ENCODE measurements around the gene CYBA. TPM values are rescaled to one million over a fixed set of nuclear protein-coding genes. Genes with fewer than 3 reads are reported as not detected.
A peak's percentile ranks its signal among the peaks of the same experiment; 100 is the strongest.

CYBA gene
- total and polyA plus RNA-seq, 9 of the 15 experiments (the other 6 are each of a cell fraction or from before 2014, with no cell fraction given) = 0.34 to 683 (median 93.0) TPM

DNA sequence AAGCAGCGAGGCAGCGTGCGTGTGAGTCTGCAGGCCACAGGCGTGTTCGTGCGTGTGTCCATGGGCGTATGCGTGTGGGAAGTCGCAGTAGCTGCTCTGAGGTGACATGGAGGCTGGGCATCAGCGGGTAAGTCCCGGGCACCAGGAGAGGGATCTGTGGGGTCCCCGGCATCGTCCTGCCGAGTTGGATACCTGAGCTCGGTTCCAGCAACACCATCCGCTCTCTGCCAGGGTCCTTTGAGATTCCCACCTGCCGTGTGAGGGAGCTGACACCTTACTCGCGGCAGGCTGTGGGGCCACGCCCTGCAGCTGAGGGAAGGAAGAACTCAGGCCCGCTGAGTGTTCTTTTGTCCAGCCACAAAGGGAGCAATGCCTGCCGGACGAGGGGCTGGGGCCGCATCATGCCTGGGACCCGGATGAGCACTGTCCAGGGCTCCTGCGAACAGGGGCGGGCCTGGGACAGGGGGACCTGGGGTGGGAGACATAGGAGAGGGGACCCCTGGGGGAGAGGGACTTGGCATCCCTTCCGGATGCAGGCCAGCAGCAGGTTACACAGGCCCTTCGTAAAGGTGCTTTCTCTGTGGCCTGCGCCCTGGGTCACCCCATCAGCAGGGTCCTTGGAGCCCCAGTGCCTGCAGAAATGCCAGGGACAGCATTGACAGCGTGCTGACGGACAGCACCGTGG is 40.4 kb upstream of the CYBA start:
- BruUV-seq (replicated peaks) = no TSS peak
- ATAC-seq = no peak
- intact Hi-C loops (cut with micrococcal nuclease) (no loop called here), in situ Hi-C loops (cut with MboI) (no loop called here)
- WGBS (ENCODE audit: insufficient coverage, low coverage, missing lambda C conversion rate) = 87% methylated on average over 29 of the region's 33 CpGs
- Histone ChIP-seq H3K36me3 (ENCODE audit: control insufficient read depth, insufficient read depth, low read length) (peaks cover 4% of the 10 kb centered on the region; the same call in 1 of the 3 replicates), H3K79me2 (ENCODE audit: control insufficient read depth, insufficient read depth, low read length) (no peaks in the 10 kb centered on the region; the same call in 2 of the 3 replicates), H2AFZ (ENCODE audit: low read depth, low read length) (no peak overlapping the region), H3K9me3 (replicated peaks; ENCODE audit: control insufficient read depth, insufficient read depth, low read depth, low read length) (no peaks in the 10 kb centered on the region), H3K27ac (ENCODE audit: extremely low read depth, low read depth, low read length) (no peak overlapping the region), H4K20me1 (replicated peaks; ENCODE audit: control insufficient read depth, insufficient read depth, low read length) (no peaks in the 10 kb centered on the region; the same call in 1 of the 2 replicates), H3K4me3 (no peak overlapping the region), H3K4me1 (replicated peaks in 1 of 2; ENCODE audit: control insufficient read depth in 2 of 2, insufficient read depth in 2 of 2, low read length in 2 of 2) (peaks cover 38 to 88% of the 10 kb centered on the region in 2 experiments), H3K9ac (ENCODE audit: insufficient read depth in 1 of 2, low read depth in 2 of 2, low read length in 2 of 2) (peak overlapping the region in 1 of 2 experiments; percentile 70; a peak in 2 of 4 replicates), H3K9me1 (ENCODE audit: control insufficient read depth, insufficient read depth, low read length) (no peaks in the 10 kb centered on the region), H3K4me2 (ENCODE audit: insufficient read depth, low read length) (no peak overlapping the region), H3K27me3 (ENCODE audit: control insufficient read depth in 2 of 2, insufficient read depth in 2 of 2, low read length in 2 of 2) (no peaks in the 10 kb centered on the region)
- no peak for TF ChIP-seq RFX7 (CRISPR knock-in tag; IDR thresholded peaks at IDR 0.05)
- TF ChIP-seq CREB1 (IDR thresholded peaks at IDR 0.05) = no peak
- TF ChIP-seq CREB1 (CRISPR knock-in tag; IDR thresholded peaks at IDR 0.05) = no peak
- TF ChIP-seq TCF3 (CRISPR knock-in tag; IDR thresholded peaks at IDR 0.05) = no peak
- TF ChIP-seq RBM22 (IDR thresholded peaks at IDR 0.05; ENCODE audit: low read depth, low read length, poor library complexity, severe bottlenecking) = no peak
- TF ChIP-seq TCF7L2 (IDR thresholded peaks at IDR 0.05; ENCODE audit: low read depth, low read length) = no peak
- TF ChIP-seq ZNF165 (CRISPR knock-in tag; IDR thresholded peaks at IDR 0.05; ENCODE audit: borderline replicate concordance) = no peak
- TF ChIP-seq, protein P1, sequence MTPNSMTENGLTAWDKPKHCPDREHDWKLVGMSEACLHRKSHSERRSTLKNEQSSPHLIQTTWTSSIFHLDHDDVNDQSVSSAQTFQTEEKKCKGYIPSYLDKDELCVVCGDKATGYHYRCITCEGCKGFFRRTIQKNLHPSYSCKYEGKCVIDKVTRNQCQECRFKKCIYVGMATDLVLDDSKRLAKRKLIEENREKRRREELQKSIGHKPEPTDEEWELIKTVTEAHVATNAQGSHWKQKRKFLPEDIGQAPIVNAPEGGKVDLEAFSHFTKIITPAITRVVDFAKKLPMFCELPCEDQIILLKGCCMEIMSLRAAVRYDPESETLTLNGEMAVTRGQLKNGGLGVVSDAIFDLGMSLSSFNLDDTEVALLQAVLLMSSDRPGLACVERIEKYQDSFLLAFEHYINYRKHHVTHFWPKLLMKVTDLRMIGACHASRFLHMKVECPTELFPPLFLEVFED (CRISPR knock-in tag; conservative IDR thresholded peaks at IDR 0.05) = no peak
- TF ChIP-seq, protein P2, sequence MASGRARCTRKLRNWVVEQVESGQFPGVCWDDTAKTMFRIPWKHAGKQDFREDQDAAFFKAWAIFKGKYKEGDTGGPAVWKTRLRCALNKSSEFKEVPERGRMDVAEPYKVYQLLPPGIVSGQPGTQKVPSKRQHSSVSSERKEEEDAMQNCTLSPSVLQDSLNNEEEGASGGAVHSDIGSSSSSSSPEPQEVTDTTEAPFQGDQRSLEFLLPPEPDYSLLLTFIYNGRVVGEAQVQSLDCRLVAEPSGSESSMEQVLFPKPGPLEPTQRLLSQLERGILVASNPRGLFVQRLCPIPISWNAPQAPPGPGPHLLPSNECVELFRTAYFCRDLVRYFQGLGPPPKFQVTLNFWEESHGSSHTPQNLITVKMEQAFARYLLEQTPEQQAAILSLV (tag; IDR thresholded peaks at IDR 0.05) = no peak
- no peak for TF ChIP-seq KLF10 (CRISPR knock-in tag; IDR thresholded peaks at IDR 0.05)
- TF ChIP-seq PYGO2 (tag; IDR thresholded peaks at IDR 0.05) = no peak
- TF ChIP-seq ZNF785 (CRISPR knock-in tag; IDR thresholded peaks at IDR 0.05) = no peak
- no peak for TF ChIP-seq ELF1 (tag; IDR thresholded peaks at IDR 0.05)
- TF ChIP-seq ZNF12 (CRISPR knock-in tag; IDR thresholded peaks at IDR 0.05) = no peak
- no peak for TF ChIP-seq ZNF778 (CRISPR knock-in tag; IDR thresholded peaks at IDR 0.05)
- TF ChIP-seq GABPB2 (CRISPR knock-in tag; conservative IDR thresholded peaks at IDR 0.05) = no peak
- no peak for TF ChIP-seq GATA2 (CRISPR knock-in tag; IDR thresholded peaks at IDR 0.05)
- no peak for FAIRE-seq
- ChIA-PET POLR2A (interaction anchor here (1.1 to 1.4 kb wide), 2 partner anchors 10 kb away, joined by 3 to 4 read pairs; no protein-coding TSS in a partner anchor), CTCF (ENCODE audit: low intra/inter-chr PET ratio) (interaction anchor here (0.6 kb wide), 1 partner anchor 46 kb away, joined by 3 read pairs; no protein-coding TSS in a partner anchor)
- no peak for DNase-seq (ENCODE audit: extremely low read depth in 1 of 4, low spot score in 3 of 4)
